Measurements from ENCODE around the gene TOP1. TPM values are rescaled to one million over a fixed set of nuclear protein-coding genes. Genes with fewer than 3 reads are reported as not detected.

Gene TOP1
- total and polyA plus RNA-seq, 2 experiments from 2014 or later, result 21.5 to 21.7 TPM

- H3K36me3 ChIP-seq, result no peaks in the 10 kb centered on the region
- no peaks in the 10 kb centered on the region for H3K27me3 ChIP-seq
- H3K4me3 ChIP-seq, result no peak overlapping the region
- no peak for TF ChIP-seq CTCF (IDR thresholded peaks at IDR 0.05; ENCODE audit: low read depth, low read length)
- H3K9me3 ChIP-seq (ENCODE audit: low read depth), result no peaks in the 10 kb centered on the region
- DNase-seq (ENCODE audit: low read depth in 1 of 2, low spot score in 1 of 2), result no peak
- peaks cover 46% of the 10 kb centered on the region for H3K4me1 ChIP-seq (ENCODE audit: low read depth)
- peak overlapping the region; percentile 56 for H3K27ac ChIP-seq
These were observed 17.0 kb downstream of the TOP1 start for GRCh38 chr20:41045671-41046070.

- DNase-seq (ENCODE audit: low read depth in 1 of 2, low spot score in 1 of 2), result no peak
- no peaks in the 10 kb centered on the region for H3K36me3 ChIP-seq
- peaks cover 57% of the 10 kb centered on the region for H3K4me1 ChIP-seq (ENCODE audit: low read depth)
- TF ChIP-seq CTCF (IDR thresholded peaks at IDR 0.05; ENCODE audit: low read depth, low read length), result no peak
- H3K9me3 ChIP-seq (ENCODE audit: low read depth), result no peaks in the 10 kb centered on the region
- H3K27ac ChIP-seq, result peak overlapping the region; percentile 56
- no peak overlapping the region for H3K4me3 ChIP-seq
- H3K27me3 ChIP-seq, result no peaks in the 10 kb centered on the region
These were observed 18.1 kb downstream of the TOP1 start for GRCh38 chr20:41046716-41047115.

GRCh38 chr20:41047279-41047974 lies 18.8 kb downstream of the TOP1 start:
- peaks cover 64% of the 10 kb centered on the region for H3K4me1 ChIP-seq (ENCODE audit: low read depth)
- no peak for DNase-seq (ENCODE audit: low read depth in 1 of 2, low spot score in 1 of 2)
- no peaks in the 10 kb centered on the region for H3K27me3 ChIP-seq
- no peaks in the 10 kb centered on the region for H3K36me3 ChIP-seq
- no peak for TF ChIP-seq CTCF (IDR thresholded peaks at IDR 0.05; ENCODE audit: low read depth, low read length)
- H3K4me3 ChIP-seq, result no peak overlapping the region
- H3K9me3 ChIP-seq (ENCODE audit: low read depth), result no peaks in the 10 kb centered on the region
- H3K27ac ChIP-seq, result peak overlapping the region; percentile 56

- DNase-seq (ENCODE audit: low read depth in 1 of 2, low spot score in 1 of 2), result peak in 1 of 2 donors; percentile 44
- Histone ChIP-seq H3K27me3 (no peaks in the 10 kb centered on the region), H3K9me3 (ENCODE audit: low read depth) (no peaks in the 10 kb centered on the region), H3K36me3 (no peaks in the 10 kb centered on the region), H3K4me1 (ENCODE audit: low read depth) (peaks cover 69% of the 10 kb centered on the region), H3K27ac (no peak overlapping the region), H3K4me3 (no peak overlapping the region)
- no peak for TF ChIP-seq CTCF (IDR thresholded peaks at IDR 0.05; ENCODE audit: low read depth, low read length)
These were observed 19.3 kb downstream of the TOP1 start for GRCh38 chr20:41047975-41048305.

GRCh38 chr20:41048461-41049301 lies 20.1 kb downstream of the TOP1 start:
- no peak overlapping the region for H3K4me3 ChIP-seq
- no peak for TF ChIP-seq CTCF (IDR thresholded peaks at IDR 0.05; ENCODE audit: low read depth, low read length)
- H3K27me3 ChIP-seq, result no peaks in the 10 kb centered on the region
- no peaks in the 10 kb centered on the region for H3K9me3 ChIP-seq (ENCODE audit: low read depth)
- H3K36me3 ChIP-seq, result no peaks in the 10 kb centered on the region
- no peak overlapping the region for H3K27ac ChIP-seq
- H3K4me1 ChIP-seq (ENCODE audit: low read depth), result peaks cover 71% of the 10 kb centered on the region
- DNase-seq (ENCODE audit: low read depth in 1 of 2, low spot score in 1 of 2), result no peak

Measured in cardiac muscle cell (in vitro differentiated cells and primary cell).